Stomach (tissue), 9 donors: ENCODE measurements around the gene NR4A1. TPM values are rescaled to one million over a fixed set of nuclear protein-coding genes. Genes with fewer than 3 reads are reported as not detected.
A peak's percentile ranks its signal among the peaks of the same experiment; 100 is the strongest.

ENCODE experiments used
- DNase-seq, 2 donors: peaks; one replicate each; pipeline versions ENCODE4 v3.0.0 to v3.0.0-alpha.2; 2013 to 2019
- H3K27ac ChIP-seq, 5 donors: fragments of 200-600 bp in 4 of 5; sonication (generic) in 4 of 5; one replicate each; pipeline ENCODE4 v1.5.1; 2013 to 2019; ENCODE audit warnings: mild to moderate bottlenecking in 1 of 5, moderate library complexity in 1 of 5
- H3K27me3 ChIP-seq, 3 donors: fragments of 200-600 bp; sonication (generic); one replicate each; pipeline ENCODE4 v1.5.1; 2017 to 2019; ENCODE audit warnings: mixed run types in 1 of 3
- H3K36me3 ChIP-seq, 4 donors: fragments of 200-600 bp; sonication (generic); 1 replicate in 3 of 4; 2 replicates in 1 of 4; pipeline ENCODE4 v1.5.1; 2016 to 2019
- H3K4me1 ChIP-seq, 4 donors: fragments of 200-600 bp; sonication (generic); one replicate each; pipeline ENCODE4 v1.5.1; 2016 to 2019
- H3K4me3 ChIP-seq, 4 donors: fragments of 200-600 bp; sonication (generic) in 3 of 4; one replicate each; pipeline ENCODE4 v1.5.1; 2016 to 2019; ENCODE audit warnings: mild to moderate bottlenecking in 1 of 4
- H3K9me3 ChIP-seq, 4 donors: fragments of 200-600 bp; sonication (generic); one replicate each; pipeline ENCODE4 v1.5.1; 2016 to 2019
- CTCF ChIP-seq, 7 experiments: fragments of 450-650 bp in 4 of 7; fragments of 200-600 bp in 3 of 7; sonication (generic) in 3 of 7; IDR thresholded peaks; one replicate each; pipeline ENCODE4 v1.5.1; 2016 to 2019; ENCODE audit warnings: antibody characterized with exemption in 7 of 7, control low read depth in 2 of 7, mild to moderate bottlenecking in 1 of 7
- EP300 ChIP-seq: sonication (generic); formaldehyde crosslinking; IDR thresholded peaks from one replicate; pipeline ENCODE4 v1.6.1; 2017; ENCODE audit warnings: antibody characterized with exemption
- POLR2A ChIP-seq, 4 donors: fragments of 450-650 bp; IDR thresholded peaks; one replicate each; pipeline ENCODE4 v1.6.1; 2016; ENCODE audit warnings: antibody characterized with exemption in 4 of 4, control low read depth in 2 of 4, mild to moderate bottlenecking in 1 of 4, moderate library complexity in 1 of 4
- POLR2AphosphoS5 ChIP-seq, 3 donors: sonication (generic); formaldehyde crosslinking; IDR thresholded peaks; one replicate each; pipeline ENCODE4 v1.6.1; 2016; ENCODE audit warnings: antibody characterized with exemption in 3 of 3
- WGBS, 5 donors: extraction: QIAGEN DNeasy Blood & Tissue Kit in 3 of 5; methylation state at CpG; one replicate each; pipeline versions ENCODE4 v1.1.5 to v1.1.7; 2013 to 2018; 5-methylcytosine and 5-hydroxymethylcytosine counted together
- intact Hi-C: fragments of 100-400 bp; cut with DNase I; formaldehyde crosslinking; loops from one replicate; pipeline ENCODE4 v1.15.1; 2023; ENCODE audit warnings: low total_unique reads
- polyA plus RNA-seq, 3 donors: library from polyadenylated mRNA; stranded (reverse); fragments of 200-250 nt; gene quantifications; one replicate each; pipeline ENCODE4 v1.2.3, GENCODE V29; 2013
- total RNA-seq, 5 donors: library from RNA; depleted of rRNA; stranded (reverse); fragments of >200 nt; gene quantifications; one replicate each; pipeline versions ENCODE4 v1.1.0 to v1.2.3, GENCODE V29; 2014 to 2016
- donor health status: healthy with polysubstance abuse.
- donor health status: Bipolar disorder and iron deficiency.
- donor health status: healthy.

Gene NR4A1
- total and polyA plus RNA-seq, 8 donors: 29.4 to 384 (median 68.0) TPM

GRCh38 chr12:52061470-52062166 is 10.4 kb downstream of the NR4A1 start:
- DNase-seq: peak in 1 of 2 donors; percentile 80
- H3K27me3 ChIP-seq: no peaks in the 10 kb centered on the region
- H3K36me3 ChIP-seq: peaks cover 17 to 31% (median 28%) of the 10 kb centered on the region in 4 donors
- intact Hi-C loops: no loop called here
- no peak overlapping the region for H3K4me3 ChIP-seq
- TF ChIP-seq CTCF (IDR thresholded peaks at IDR 0.05): no peak
- no peak for TF ChIP-seq POLR2AphosphoS5 (IDR thresholded peaks at IDR 0.05)
- no peak for TF ChIP-seq POLR2A (IDR thresholded peaks at IDR 0.05)
- no peak for TF ChIP-seq EP300
- no peaks in the 10 kb centered on the region for H3K9me3 ChIP-seq
- peaks cover 5 to 15% (median 12%) of the 10 kb centered on the region in 4 donors for H3K4me1 ChIP-seq
- H3K27ac ChIP-seq: peak overlapping the region in 3 of 5 donors; percentile 50 to 69 (median 57)
- 41 to 64% (median 49%) methylated on average over 7 to 12 of the region's 12 CpGs for WGBS, 5 donors

GRCh38 chr12:52062167-52063081 is 11.2 kb downstream of the NR4A1 start:
- TF ChIP-seq POLR2A (IDR thresholded peaks at IDR 0.05) (no peak), POLR2AphosphoS5 (IDR thresholded peaks at IDR 0.05) (no peak), CTCF (IDR thresholded peaks at IDR 0.05) (no peak), EP300 (no peak)
- H3K4me3 ChIP-seq: no peak overlapping the region
- H3K27me3 ChIP-seq: no peaks in the 10 kb centered on the region
- no peaks in the 10 kb centered on the region for H3K9me3 ChIP-seq
- peaks cover 9 to 23% (median 20%) of the 10 kb centered on the region in 4 donors for H3K36me3 ChIP-seq
- intact Hi-C loops: no loop called here
- DNase-seq: peak in 1 of 2 donors; percentile 29
- WGBS, 5 donors: 70 to 75% (median 73%) methylated on average over 4 to 6 of the region's 6 CpGs
- H3K27ac ChIP-seq: peak overlapping the region; percentile 16 to 69 (median 57)
- peaks cover 0 to 15% (median 8%) of the 10 kb centered on the region in 4 donors for H3K4me1 ChIP-seq

- Histone ChIP-seq H3K36me3 (peaks cover 6 to 14% (median 11%) of the 10 kb centered on the region in 4 donors), H3K27me3 (no peaks in the 10 kb centered on the region), H3K27ac (peak overlapping the region; percentile 16 to 69 (median 57)), H3K9me3 (no peaks in the 10 kb centered on the region), H3K4me3 (no peak overlapping the region), H3K4me1 (peaks cover 0 to 15% (median 7%) of the 10 kb centered on the region in 4 donors)
- no peak for TF ChIP-seq CTCF (IDR thresholded peaks at IDR 0.05)
- TF ChIP-seq EP300: no peak
- no peak for TF ChIP-seq POLR2AphosphoS5 (IDR thresholded peaks at IDR 0.05)
- TF ChIP-seq POLR2A (IDR thresholded peaks at IDR 0.05): no peak
- DNase-seq: peak in 1 of 2 donors; percentile 54
- intact Hi-C loops: no loop called here
- 66 to 74% (median 71%) methylated on average over 17 to 20 of the region's 20 CpGs for WGBS, 5 donors
Observed at GRCh38 chr12:52063082-52063924, 12.1 kb downstream of the NR4A1 start.
